Measurements from ENCODE around the gene IFT43.

- TF ChIP-seq MTA2 (IDR thresholded peaks at IDR 0.05; ENCODE audit: low read depth) (no peak), CTCF (IDR thresholded peaks at IDR 0.05 in 2 of 3, conservative IDR thresholded peaks at IDR 0.05 in 1 of 3; ENCODE audit: control insufficient read depth in 2 of 3, extremely low read depth in 1 of 3, insufficient read depth in 1 of 3, low read depth in 3 of 3, low read length in 3 of 3) (peak in 1 of 3 experiments; percentile 19; a peak in 1 of 6 replicates), POLR2AphosphoS5 (IDR thresholded peaks at IDR 0.05; ENCODE audit: low read length) (no peak), POLR2A (IDR thresholded peaks at IDR 0.05; ENCODE audit: low read depth, low read length) (no peak), EZH2 (IDR thresholded peaks at IDR 0.05; ENCODE audit: borderline replicate concordance, control insufficient read depth, low read depth, low read length) (no peak), JUNB (IDR thresholded peaks at IDR 0.05) (no peak), SREBF2 (IDR thresholded peaks at IDR 0.05; ENCODE audit: low read length) (no peak), CBX5 (IDR thresholded peaks at IDR 0.05; ENCODE audit: low read depth) (no peak), GABPA (IDR thresholded peaks at IDR 0.05; ENCODE audit: low read depth) (no peak), EED (IDR thresholded peaks at IDR 0.05; ENCODE audit: low read depth) (no peak), YBX1 (IDR thresholded peaks at IDR 0.05) (no peak), CREM (IDR thresholded peaks at IDR 0.05; ENCODE audit: low read depth) (no peak), ZNF274 (IDR thresholded peaks at IDR 0.05; ENCODE audit: insufficient read depth, insufficient read length) (no peak)
Measured at GRCh38 chr14:75976826-75977581, 8.6 kb upstream of the IFT43 start.
